NCI-H524 treated with DMSO at 0.1 percent for 48 hours (cell line): ENCODE measurements around the gene KRT84.
"Not testable (repeated sequence)": the region's sequence is repeated elsewhere in the genome, so short reads cannot be mapped to it uniquely, and the experiment has no call there.

Experiments
- DNase-seq: peaks from one replicate; lab custom pipeline; 2025; lab: John Stamatoyannopoulos, UW

KRT84 gene

DNA sequence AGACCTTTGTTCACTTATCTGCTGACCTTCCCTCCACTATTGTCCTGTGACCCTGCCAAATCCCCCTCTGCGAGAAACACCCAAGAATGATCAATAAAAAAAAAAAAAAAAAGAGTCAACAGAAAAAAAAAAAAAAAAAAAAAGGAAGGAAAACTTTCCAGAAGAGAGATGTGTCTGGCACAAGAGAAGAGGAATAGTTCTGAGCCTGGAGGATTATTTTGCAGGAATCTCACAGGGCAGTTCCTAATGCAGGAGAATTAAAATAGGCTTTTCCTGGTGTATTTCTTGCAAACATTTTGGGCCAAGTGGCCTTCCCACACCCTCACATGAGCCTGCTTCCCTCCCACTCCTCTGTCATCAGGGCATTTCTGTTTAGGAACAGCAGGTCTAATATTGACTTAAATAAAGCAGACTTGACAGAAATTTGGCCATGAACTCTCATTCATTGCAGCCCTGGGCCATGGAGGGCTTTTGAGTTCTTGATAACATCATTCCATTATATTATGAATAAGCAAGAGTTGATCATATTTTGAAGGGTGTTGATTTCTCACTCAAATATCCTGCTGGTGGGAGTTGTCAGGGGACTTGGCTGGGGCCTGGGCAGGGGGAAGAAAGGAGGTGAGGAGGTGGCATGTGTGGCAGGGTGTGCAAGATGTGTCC is 25.3 kb upstream of the KRT84 start:
- DNase-seq = not testable (repeated sequence)

GRCh38 chr12:52407918-52408317 is 22.5 kb upstream of the KRT84 start:
- DNase-seq = no peak

DNA sequence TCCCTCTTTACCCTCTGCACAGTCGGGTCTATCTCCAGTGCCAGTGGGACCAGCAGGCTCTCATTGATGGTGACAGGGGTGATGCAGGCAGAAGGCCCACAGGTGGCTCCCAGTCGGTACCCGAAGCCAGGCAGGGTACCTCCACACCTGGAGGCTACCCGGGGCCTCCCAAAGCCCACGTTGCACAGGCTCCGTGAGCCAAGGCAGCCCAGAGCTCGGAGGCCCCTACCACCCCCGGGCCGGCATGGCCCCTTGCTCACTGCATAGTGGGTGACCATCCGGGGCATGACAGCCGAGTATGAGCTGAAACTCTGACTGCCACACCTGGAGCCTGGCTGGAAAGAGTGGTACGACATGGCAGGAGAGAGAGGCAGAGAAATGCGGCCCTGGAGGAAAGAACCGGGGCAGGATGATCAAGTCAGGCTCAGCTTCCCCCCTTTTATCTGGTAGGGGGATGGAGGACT is 20.5 kb upstream of the KRT84 start, which contains the start of gene KRT82:
Gene KRT82 (minus strand): TSS at position 414 of the 464 bp plus-strand sequence. CDS start 58 bp downstream, at position 356.
- DNase-seq = no peak

GRCh38 chr12:52404951-52405350 is 19.5 kb upstream of the KRT84 start:
- DNase-seq = no peak

GRCh38 chr12:52403561-52403960 is 18.1 kb upstream of the KRT84 start:
- no peak for DNase-seq

GRCh38 chr12:52402873-52403540 is 17.6 kb upstream of the KRT84 start:
- no peak for DNase-seq

DNA sequence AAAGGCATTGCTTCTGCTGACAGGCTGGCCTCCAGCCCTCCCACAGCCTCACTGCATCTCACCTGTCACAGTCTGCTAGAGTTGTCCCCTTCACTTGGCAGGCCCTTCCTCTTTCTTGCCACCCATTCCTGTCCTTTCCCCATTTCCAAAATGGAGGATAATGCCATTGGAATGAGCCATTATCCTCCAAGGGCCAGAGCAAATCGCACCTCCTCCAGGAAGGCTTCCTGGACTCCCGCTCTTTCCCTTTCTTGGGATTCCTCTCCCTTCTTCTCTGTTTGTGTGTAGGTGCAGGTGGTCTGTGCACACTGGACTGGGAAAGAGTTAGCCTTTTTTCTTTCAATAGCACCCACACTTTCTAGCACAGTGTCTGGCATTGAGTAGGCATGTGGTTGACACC is 16.9 kb upstream of the KRT84 start:
- DNase-seq = no peak

- DNase-seq = no peak
Measured at GRCh38 chr12:52401926-52402325, 16.5 kb upstream of the KRT84 start.

DNA sequence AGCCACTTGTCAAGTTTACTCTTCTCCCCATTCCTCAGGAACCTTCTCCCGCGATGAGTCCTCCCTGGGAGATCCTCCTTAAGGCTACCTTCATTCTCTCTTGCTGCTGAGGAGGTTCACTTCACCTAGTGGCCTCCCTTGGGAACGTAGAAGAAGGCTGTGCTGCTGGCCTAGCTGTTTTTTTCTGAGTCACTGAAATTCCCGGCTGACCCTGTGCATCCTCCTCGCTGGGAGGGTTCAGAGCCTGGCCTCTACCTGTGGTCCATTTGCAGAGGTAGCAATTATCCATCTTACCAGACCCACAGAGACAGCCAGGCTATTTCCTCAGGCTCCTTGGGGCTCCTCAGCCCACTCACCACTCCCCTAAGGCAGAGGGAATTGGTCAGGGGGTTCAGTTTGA is 16.1 kb upstream of the KRT84 start:
- no peak for DNase-seq

GRCh38 chr12:52400906-52401305 is 15.5 kb upstream of the KRT84 start:
- DNase-seq = no peak

- no peak for DNase-seq
Measured at GRCh38 chr12:52399756-52400155, 14.3 kb upstream of the KRT84 start.

- no peak for DNase-seq
Measured at GRCh38 chr12:52398176-52398575, 12.7 kb upstream of the KRT84 start.

- no peak for DNase-seq
Measured at GRCh38 chr12:52396656-52397055, 11.2 kb upstream of the KRT84 start.

DNA sequence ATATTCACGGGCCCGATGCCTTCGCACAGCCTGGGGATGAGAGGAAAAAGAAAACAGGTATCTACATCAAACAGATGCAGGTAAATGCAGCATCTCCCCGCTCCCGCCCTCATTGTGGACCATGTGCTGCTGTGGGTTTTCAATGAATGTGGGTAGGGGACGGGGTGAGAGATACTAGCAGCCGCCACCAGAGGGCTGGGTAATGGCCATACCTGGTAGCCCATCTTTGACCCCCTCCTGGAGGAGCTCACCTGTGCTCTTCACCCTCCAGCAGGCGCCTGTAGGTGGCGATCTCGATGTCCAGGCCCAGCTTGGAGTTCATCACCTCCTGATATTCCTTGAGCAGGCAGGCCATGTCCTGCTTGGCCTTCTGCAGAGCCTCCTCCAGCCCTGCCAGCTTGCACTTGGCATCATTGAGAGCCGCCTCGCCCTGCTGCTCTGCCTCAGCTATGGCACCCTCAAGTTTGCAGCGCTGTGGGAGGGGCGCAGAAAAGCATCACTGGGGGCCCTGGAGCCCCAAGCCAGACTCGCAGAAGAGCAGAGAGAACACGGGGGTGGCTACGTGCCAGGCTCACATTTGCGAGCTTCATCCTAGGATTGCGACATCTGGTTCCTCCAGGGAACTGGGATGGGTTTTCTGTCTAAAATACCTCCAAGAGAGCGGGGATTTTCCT is 10.4 kb upstream of the KRT84 start:
- DNase-seq = peak; percentile 74

DNA sequence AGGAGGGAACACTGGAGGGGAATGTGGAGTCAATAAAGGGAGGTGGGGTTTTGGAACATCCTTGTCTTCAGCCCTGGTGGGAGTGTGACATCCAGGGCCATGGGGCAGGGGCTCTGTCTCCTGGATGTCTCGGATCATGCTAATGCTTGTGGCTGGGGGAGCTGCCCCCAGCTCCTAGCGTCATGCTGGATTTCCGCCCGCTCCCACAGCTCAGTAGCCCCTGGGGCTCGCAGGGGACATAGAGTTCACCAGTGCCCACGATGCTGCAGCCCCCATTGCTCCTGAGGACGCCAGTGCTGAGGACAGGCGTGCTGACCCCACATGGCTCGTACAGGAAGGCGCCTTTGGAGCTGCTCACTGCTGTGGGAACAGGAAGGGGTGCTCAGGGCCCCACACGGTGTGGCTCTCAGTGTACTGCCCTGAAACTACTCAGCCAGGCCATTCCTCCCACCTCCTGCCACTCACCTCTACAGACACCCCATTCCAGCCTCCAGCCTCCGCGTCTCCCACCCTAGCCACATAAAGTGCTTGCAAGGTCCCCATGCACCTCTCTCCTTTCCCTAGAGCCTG is 9.5 kb upstream of the KRT84 start:
- no peak for DNase-seq

DNA sequence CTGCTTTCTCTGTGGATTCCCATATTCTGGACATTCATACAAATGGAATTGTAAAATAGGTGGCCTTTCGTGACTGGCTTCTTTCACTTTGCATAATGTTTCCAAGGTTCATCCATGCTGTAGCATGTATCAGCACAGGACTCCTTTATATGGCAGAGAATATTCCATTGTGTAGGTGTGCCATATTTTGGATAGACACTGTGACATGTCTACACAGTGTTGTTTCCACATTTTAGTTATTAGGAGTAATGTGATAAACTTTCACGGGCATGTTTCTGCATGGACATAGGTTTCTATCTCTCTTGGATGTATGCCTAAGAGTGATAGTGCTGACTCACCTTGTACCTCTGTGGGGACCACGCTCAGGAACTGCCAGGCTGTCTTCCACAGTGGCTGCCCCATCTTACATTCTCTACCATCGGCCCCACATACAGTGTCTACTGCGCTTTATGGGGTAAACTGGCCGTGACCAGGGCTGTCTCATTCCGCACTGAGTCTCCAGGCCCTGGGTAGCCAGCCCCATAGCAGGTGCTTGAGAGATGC is 7.1 kb upstream of the KRT84 start:
- DNase-seq = no peak

DNA sequence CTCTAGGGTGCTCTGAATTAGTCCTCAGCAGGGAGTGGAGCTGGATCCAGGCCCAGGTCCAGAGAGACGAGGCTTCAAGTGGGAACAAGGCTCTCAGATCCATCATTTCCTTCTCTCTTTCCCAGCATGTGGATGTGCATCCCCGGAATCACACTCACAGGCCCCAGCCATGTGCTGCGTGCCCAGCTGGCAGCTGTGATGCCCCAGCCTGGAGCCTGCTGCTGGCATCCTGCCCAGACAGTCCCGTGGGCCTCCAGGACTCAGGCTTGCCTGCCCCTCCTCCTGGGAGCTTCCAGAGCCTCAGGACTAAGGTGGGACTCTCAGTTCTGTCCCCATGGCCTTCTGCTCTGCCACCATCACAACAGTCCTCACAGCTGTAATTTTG is 6.2 kb upstream of the KRT84 start:
- DNase-seq = peak; percentile 67

DNA sequence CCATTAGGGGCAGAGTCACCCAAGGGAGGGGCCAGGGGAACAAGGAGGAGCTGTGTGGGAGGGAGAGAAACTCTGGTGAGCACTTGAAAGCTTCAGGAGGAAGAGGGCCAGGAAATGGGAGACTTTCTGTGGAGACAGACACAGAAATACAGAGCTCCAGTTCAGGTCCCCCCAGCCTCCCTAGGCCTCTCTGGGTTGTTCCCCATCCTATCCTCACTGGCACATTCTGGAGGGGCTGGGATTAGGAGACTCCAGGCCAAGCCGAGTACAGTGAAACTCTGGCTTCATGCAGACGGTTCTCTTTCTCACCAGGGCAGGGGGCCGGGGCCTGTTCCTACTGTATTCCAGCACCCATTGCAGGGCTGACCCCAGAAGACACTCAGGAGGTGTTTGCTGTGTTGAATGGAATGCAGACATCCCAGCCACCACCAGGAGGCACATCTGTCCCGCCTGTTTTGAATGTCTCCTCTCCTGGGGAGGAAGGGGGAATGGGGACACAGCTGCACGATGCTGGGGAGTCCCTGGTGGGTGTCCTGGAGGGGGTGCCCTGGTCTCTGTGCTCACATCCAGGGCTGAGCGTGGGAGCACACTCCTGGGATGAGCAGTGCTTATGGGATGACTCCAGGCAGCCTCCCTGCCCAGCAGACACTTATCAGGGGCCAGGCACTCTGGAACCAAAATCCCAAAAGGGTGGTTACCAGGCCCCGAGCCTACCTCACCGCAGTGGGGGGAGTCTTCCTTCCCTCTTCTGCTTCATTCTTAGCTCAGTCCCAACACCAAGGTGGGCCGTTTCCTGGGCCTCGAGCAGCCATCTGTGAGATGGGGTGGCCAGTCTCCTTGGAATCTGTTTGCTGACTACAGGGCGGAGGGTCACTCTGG is 5.5 kb upstream of the KRT84 start:
- no peak for DNase-seq

DNA sequence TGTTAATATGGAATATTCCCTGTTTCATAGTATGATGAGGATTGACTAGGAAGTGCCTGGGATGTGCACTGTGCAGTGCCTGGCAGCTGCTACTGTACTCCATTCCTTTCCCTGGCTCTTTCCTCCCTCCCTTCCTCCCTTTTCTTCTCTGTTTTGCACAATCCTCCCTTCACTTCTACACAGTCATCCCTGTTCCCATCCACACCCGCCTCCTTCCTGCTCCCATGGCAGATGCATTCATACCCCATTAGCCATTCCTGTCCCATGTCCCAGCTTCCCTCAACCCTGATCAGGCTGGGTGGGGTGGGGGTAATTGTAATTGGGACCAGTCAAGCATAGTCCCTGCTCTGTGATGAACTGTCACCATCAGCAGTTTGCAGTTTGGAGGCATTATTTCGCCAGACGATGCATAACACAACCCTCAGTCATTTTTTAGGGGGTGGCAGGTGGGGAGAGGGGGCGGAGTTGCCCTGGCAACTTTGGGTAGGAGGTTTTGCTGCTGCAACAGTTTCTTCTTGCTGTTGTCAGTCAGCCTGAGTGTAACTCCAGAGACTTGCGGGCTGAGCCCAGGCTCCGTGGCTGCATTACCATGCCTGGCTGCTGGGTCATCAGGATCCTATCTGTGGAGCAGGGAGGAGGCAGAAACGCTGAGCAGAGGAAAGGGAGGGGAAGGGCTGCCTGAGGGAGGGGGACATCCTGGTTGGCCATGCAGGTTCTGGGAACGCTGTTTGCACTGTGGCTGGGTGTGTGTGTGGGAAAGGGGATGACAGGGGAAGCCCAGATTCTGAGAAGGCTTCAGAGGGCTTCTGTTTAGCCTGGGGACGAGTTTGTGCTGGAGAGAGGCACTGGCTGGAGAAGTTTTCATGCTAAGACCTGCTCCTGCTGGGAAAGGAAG is 4.1 kb upstream of the KRT84 start:
- no peak for DNase-seq

DNA sequence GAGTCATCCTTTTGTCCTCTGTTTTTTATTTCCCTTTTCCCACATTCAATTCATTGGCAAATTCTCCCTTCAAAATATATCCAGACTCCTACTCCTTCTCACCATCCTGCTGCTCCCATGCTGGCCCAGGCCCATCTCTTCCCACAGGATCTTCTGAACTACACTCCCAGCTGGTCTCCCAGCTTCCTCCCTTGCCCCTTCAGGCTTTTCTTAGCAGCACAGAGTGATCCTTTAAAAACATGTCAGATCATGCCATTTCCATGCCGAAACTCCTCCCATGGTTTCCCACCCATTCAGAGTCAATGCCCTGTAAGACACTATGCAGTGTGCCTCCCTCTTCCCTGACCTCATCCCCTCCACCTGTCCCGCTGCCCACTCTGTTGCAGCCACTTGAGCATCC is 2.4 kb upstream of the KRT84 start:
- DNase-seq = no peak

GRCh38 chr12:52383331-52383730 is 2.1 kb downstream of the KRT84 start:
- DNase-seq = no peak
